ENCODE data around the gene GRIK1. TPM values are rescaled to one million over a fixed set of nuclear protein-coding genes. Genes with fewer than 3 reads are reported as not detected.

Gene GRIK1
- total RNA-seq, 4 donors from 2014 or later: not detected

- TF ChIP-seq POLR2A (IDR thresholded peaks at IDR 0.05) (no peak), EP300 (IDR thresholded peaks at IDR 0.05; ENCODE audit: low read depth) (no peak), CTCF (IDR thresholded peaks at IDR 0.05) (no peak), POLR2AphosphoS5 (IDR thresholded peaks at IDR 0.05) (no peak)
- no peak for DNase-seq
- no peaks in the 10 kb centered on the region for H3K36me3 ChIP-seq
- in situ Hi-C loops (cut with MboI; ENCODE audit: low pct_ligation_motif_present in 1 of 4, low pct_unique_long_range_greater_than_20kb in 1 of 4, low sequenced_read_pairs in 3 of 4) (no loop called here), intact Hi-C loops (cut with DNase I; ENCODE audit: low total_unique reads) (no loop called here)
- no peak overlapping the region for H3K27ac ChIP-seq
- no peaks in the 10 kb centered on the region for H3K27me3 ChIP-seq
- peaks cover 0 to 3% of the 10 kb centered on the region in 2 donors for H3K9me3 ChIP-seq
- no peaks in the 10 kb centered on the region for H3K4me1 ChIP-seq
- WGBS, 2 donors (ENCODE audit: low coverage in 1 of 2): 83% methylated on average over 2 of the region's 2 CpGs; no CpG with 5 or more reads in 1 of the 2 donors
- no peak overlapping the region for H3K4me3 ChIP-seq
These were observed 279.6 kb downstream of the GRIK1 start for GRCh38 chr21:29660047-29660720.

GRCh38 chr21:29658934-29659203, 280.9 kb downstream of the GRIK1 start:
- H3K27ac ChIP-seq: no peak overlapping the region
- no peaks in the 10 kb centered on the region for H3K36me3 ChIP-seq
- no peaks in the 10 kb centered on the region for H3K27me3 ChIP-seq
- H3K4me3 ChIP-seq: no peak overlapping the region
- H3K9me3 ChIP-seq: no peaks in the 10 kb centered on the region
- no peaks in the 10 kb centered on the region for H3K4me1 ChIP-seq
- WGBS, 2 donors (ENCODE audit: low coverage in 1 of 2): 50% methylated on average over 1 of the region's 1 CpG
- in situ Hi-C loops (cut with MboI; ENCODE audit: low pct_ligation_motif_present in 1 of 4, low pct_unique_long_range_greater_than_20kb in 1 of 4, low sequenced_read_pairs in 3 of 4) (no loop called here), intact Hi-C loops (cut with DNase I; ENCODE audit: low total_unique reads) (no loop called here)
- no peak for DNase-seq
- TF ChIP-seq POLR2A (IDR thresholded peaks at IDR 0.05) (no peak), POLR2AphosphoS5 (IDR thresholded peaks at IDR 0.05) (no peak), EP300 (IDR thresholded peaks at IDR 0.05; ENCODE audit: low read depth) (no peak), CTCF (IDR thresholded peaks at IDR 0.05) (no peak)

- H3K36me3 ChIP-seq: no peaks in the 10 kb centered on the region
- no peaks in the 10 kb centered on the region for H3K4me1 ChIP-seq
- H3K27me3 ChIP-seq: no peaks in the 10 kb centered on the region
- TF ChIP-seq EP300 (IDR thresholded peaks at IDR 0.05; ENCODE audit: low read depth) (no peak), CTCF (IDR thresholded peaks at IDR 0.05) (no peak), POLR2AphosphoS5 (IDR thresholded peaks at IDR 0.05) (no peak), POLR2A (IDR thresholded peaks at IDR 0.05) (no peak)
- WGBS, 2 donors (ENCODE audit: low coverage in 1 of 2): 75 to 88% methylated on average over 5 to 10 of the region's 10 CpGs
- DNase-seq: no peak
- H3K27ac ChIP-seq: no peak overlapping the region
- in situ Hi-C loops (cut with MboI; ENCODE audit: low pct_ligation_motif_present in 1 of 4, low pct_unique_long_range_greater_than_20kb in 1 of 4, low sequenced_read_pairs in 3 of 4) (no loop called here), intact Hi-C loops (cut with DNase I; ENCODE audit: low total_unique reads) (no loop called here)
- no peak overlapping the region for H3K4me3 ChIP-seq
- no peaks in the 10 kb centered on the region for H3K9me3 ChIP-seq
These were observed 281.4 kb downstream of the GRIK1 start for GRCh38 chr21:29658177-29658933.

- H3K36me3 ChIP-seq: no peaks in the 10 kb centered on the region
- H3K27ac ChIP-seq: no peak overlapping the region
- intact Hi-C loops (cut with DNase I; ENCODE audit: low total_unique reads) (no loop called here), in situ Hi-C loops (cut with MboI; ENCODE audit: low pct_ligation_motif_present in 1 of 4, low pct_unique_long_range_greater_than_20kb in 1 of 4, low sequenced_read_pairs in 3 of 4) (no loop called here)
- WGBS, 2 donors (ENCODE audit: low coverage in 1 of 2): 79 to 81% methylated on average over 9 of the region's 9 CpGs
- DNase-seq: no peak
- no peaks in the 10 kb centered on the region for H3K9me3 ChIP-seq
- H3K4me3 ChIP-seq: no peak overlapping the region
- no peaks in the 10 kb centered on the region for H3K27me3 ChIP-seq
- TF ChIP-seq CTCF (IDR thresholded peaks at IDR 0.05) (no peak), POLR2A (IDR thresholded peaks at IDR 0.05) (no peak), POLR2AphosphoS5 (IDR thresholded peaks at IDR 0.05) (no peak), EP300 (IDR thresholded peaks at IDR 0.05; ENCODE audit: low read depth) (no peak)
- H3K4me1 ChIP-seq: no peaks in the 10 kb centered on the region
These were observed 282.4 kb downstream of the GRIK1 start for GRCh38 chr21:29657240-29657989.
